ES-I3 (cell line): ENCODE results near the gene DPT.

Source experiments
- H3K36me3 ChIP-seq: 2 replicates; pipeline ENCODE4 v1.6.1; 2013; ENCODE audit warnings: mild to moderate bottlenecking, low read length, control low read depth, moderate library complexity; ENCODE audit not compliant: insufficient read depth
- H3K4me1 ChIP-seq: 2 replicates; pipeline ENCODE4 v1.6.1; 2013; ENCODE audit warnings: mild to moderate bottlenecking, control low read depth, low read length; ENCODE audit not compliant: insufficient read depth
- H3K9ac ChIP-seq: 2 replicates; pipeline ENCODE4 v1.6.1; 2013; ENCODE audit warnings: low read depth, mild to moderate bottlenecking, low read length, moderate library complexity
- H3K9me3 ChIP-seq: 2 replicates; pipeline ENCODE4 v1.6.1; 2013; ENCODE audit warnings: mild to moderate bottlenecking, low read length, moderate library complexity; ENCODE audit not compliant: control insufficient read depth, insufficient read depth

DPT gene

DNA sequence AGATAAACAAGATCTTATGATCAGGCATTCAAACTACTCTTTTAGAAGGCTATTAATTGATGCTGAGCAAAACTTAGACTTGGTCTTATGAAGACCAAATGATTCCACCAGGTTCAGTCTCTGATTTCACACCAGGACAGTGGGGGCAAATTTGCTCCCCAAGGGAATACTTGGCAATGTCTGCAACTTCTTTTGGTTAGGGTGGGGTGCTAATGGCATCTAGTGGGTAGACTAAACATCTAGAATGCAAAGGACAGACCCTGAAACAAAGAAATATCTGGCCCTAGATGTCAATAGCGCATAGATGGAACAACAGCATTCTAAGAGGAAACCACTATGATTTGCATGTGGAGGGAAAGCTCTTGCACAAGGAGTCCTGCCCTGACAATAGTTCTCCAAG is 30.6 kb downstream of the DPT start:
- Histone ChIP-seq H3K36me3 (no peaks in the 10 kb centered on the region), H3K9ac (no peak overlapping the region)

DNA sequence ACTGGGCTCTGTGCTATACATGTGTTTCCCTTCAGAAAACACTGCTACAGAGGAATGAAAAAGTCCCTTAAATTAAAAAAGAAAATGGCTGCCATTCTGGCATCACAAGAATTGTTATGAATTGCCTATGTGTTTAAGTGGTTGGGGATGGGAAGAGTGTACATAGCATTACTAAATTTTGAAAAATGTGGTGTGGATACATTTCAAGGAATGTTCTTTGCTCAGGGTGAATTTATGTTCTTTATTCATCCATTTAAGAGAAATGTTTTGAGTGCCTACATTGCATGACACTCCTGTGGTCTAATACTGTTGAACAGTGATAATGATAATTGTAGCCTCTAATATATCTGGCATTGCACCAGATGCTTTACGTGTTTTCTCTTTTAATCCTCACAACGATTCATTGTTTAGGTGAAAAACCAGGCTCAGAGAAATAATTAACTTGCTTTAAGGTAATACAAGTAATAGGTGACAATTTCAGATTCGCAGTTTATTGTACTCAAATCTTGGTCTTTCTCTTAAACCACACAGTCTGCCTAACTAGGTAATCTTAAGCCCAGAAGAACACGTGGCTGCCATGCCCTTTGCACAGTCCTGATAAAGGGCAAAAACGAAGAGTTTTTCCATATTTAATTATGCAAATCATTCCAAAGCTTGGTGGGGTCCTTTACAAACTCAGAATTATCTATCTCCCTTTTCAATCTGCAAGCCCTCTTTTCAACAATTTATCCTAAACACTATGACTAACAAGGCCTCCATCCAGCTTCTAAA is 31.5 kb downstream of the DPT start:
- H3K36me3 ChIP-seq, result no peaks in the 10 kb centered on the region

More for the DNA sequence above, 30.6 kb downstream of the DPT start:
- H3K4me1 ChIP-seq, result no peaks in the 10 kb centered on the region
- no peaks in the 10 kb centered on the region for H3K9me3 ChIP-seq

DNA sequence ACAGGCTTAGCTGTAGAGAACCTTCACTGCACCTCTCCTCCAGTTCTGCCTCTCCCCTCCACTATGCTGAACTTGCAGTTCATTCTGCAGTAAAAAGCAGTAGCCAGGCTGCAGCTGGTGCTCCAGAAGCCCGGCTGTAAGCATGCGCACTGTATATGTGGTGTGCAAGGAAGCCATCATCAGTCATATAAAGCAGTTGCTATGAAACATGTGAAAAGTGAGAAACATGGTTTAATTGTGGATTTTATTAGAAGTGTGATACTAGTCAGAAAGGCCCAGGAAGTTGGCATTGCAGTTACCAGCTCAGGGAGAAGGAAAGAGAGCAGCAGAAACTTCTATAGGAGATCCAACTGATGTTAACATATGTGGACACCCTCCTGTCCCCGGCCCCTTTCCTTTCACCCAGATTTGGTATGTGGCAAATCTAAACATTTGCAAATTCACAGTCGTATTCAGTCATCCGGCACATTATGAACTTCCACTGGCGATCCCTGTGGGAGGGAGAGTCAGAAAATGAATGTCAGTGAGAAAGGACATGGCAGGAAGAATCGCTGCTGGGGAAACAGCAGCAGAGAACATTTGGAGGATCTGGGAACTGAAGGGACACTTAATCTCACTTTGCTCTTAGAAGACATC is 32.8 kb downstream of the DPT start:
- Histone ChIP-seq H3K4me1 (no peaks in the 10 kb centered on the region), H3K36me3 (no peaks in the 10 kb centered on the region), H3K9me3 (no peaks in the 10 kb centered on the region), H3K9ac (no peak overlapping the region)

More for the DNA sequence above, 31.5 kb downstream of the DPT start:
- Histone ChIP-seq H3K9me3 (no peaks in the 10 kb centered on the region), H3K4me1 (no peaks in the 10 kb centered on the region), H3K9ac (no peak overlapping the region)

DNA sequence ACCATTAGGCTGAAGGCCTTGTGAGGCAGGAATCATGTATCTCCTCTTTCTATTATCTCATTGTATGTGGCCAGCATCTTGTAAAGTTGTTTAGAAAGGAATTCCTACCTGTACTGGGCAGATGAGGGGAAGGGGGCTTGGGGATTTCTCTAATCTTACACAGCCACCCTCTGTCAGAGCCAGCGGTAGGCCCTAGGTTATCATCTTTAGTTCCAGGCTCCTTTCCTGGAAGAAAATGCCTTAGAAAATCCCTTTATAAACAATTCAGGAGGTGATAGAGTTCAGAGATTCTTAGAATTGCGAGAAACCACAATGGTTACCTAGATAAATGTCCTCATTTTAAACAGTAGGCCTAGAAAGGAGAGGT is 35.2 kb downstream of the DPT start:
- H3K9ac ChIP-seq, result no peak overlapping the region
- H3K36me3 ChIP-seq, result no peaks in the 10 kb centered on the region
- no peaks in the 10 kb centered on the region for H3K4me1 ChIP-seq
- H3K9me3 ChIP-seq, result no peaks in the 10 kb centered on the region

DNA sequence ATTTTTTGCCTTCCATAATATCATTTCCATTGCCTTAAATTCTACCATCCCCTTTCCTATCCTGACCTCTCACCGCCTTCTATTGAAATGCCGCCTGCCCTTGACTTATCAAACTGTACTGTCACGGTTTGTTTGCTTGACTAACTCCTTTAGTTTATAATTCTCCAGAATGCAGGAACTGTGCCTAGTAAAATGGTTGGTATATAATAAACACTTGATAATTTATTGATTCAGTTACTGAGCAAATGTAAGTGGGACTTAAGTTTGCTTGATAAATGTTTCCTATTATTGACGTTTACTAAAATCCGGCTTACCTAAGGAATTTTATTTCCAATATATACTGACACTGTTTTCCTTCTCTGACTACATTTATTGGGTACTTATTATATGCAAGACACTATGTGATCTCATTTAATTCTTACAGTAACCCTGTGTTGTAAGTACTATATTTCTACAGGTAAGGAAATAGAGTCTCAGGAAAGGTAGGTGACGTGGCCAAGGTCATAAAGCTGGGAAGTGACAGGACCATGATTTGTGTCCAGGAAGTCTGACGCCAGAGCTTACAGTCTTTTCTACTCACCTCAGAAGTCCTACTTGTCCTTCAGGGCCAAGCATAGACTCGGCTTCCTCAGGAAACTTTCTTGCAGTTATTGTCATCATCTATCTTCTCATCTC is 35.7 kb downstream of the DPT start:
- H3K9ac ChIP-seq, result no peak overlapping the region
- no peaks in the 10 kb centered on the region for H3K4me1 ChIP-seq
- H3K9me3 ChIP-seq, result no peaks in the 10 kb centered on the region

DNA sequence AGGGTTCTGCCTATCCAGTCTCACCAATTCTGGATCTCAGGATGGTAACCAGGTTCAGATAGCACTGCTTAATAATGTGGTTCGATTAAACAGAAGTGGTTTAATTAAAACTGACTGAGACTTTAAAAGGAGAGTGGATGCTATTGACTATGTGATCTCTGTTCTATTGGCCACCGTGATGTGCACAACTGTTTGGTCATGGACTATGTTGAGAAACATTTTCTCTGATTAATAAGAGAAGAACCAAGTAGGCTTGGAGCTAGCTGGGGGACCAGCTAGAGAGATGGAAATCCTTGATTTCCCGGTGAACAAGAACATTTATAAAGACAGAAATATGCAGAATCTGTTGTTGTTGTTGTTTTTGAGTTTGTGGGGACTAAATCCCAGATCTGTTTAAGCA is 36.5 kb downstream of the DPT start:
- no peaks in the 10 kb centered on the region for H3K9me3 ChIP-seq
- no peak overlapping the region for H3K9ac ChIP-seq
- H3K4me1 ChIP-seq, result no peaks in the 10 kb centered on the region
- no peaks in the 10 kb centered on the region for H3K36me3 ChIP-seq

More for the DNA sequence above, 35.7 kb downstream of the DPT start:
- no peaks in the 10 kb centered on the region for H3K36me3 ChIP-seq

DNA sequence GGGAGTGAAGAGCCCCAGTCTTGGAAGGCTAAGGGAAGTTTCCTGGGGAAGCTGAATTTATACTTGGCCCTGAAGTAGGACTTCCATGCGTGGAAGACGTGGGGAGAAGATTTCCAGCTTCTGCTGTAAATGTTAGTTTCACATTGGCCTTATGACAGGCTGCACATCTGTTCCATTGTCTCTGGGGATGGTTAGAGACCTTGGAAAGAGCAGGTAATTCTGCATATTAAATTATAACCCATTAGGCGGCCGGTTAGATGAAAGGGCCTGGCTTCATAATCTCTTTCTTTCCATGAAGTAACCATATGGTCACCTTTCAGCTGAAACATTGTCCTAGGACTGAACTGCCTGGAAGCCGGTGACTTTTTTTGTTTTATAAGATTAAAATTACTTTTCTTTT is 37.5 kb downstream of the DPT start:
- Histone ChIP-seq H3K4me1 (no peaks in the 10 kb centered on the region), H3K9me3 (no peaks in the 10 kb centered on the region), H3K9ac (no peak overlapping the region), H3K36me3 (no peaks in the 10 kb centered on the region)

DNA sequence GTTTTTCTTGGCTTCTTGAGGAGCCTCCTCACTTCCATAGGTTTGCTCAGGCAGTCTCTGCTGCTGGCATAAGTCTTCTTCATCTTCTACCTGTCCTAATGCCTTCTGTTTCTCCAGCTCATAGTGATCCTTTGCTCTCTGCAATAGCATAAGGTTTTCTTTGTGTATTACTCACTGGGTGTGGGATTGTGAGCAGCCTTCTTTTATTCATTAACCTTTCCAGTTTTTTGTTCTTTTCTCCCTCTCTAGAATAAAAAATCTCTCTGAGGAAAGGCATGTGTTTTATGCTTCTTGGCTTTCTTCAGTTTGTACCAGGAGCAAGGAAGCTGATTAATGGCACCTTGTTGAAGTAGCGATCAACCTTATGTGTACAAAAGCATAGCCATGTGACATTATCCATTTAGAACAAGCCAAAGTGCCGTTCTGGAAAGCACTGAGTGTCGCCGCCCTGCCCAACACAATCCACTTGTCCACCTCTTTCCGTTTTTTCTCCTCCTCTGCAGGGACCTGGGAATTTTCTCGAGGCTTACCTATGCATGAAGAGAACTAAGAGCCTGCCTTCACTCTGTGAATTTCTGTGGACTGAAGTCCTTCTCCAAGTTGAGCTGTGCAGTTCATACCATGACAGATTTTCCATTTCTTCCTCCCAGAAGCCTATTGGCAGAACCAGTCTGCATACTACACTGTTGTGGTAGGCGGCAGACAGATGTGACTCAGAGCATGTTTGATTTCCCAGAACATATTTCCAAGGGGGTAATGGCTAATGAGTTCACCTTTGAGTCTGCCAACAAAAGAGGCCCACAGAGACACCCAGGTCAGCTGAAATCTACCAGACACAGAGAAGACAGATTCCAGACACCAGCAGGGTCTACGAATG is 39.0 kb downstream of the DPT start:
- Histone ChIP-seq H3K36me3 (no peaks in the 10 kb centered on the region), H3K4me1 (no peaks in the 10 kb centered on the region), H3K9me3 (no peaks in the 10 kb centered on the region), H3K9ac (no peak overlapping the region)

DNA sequence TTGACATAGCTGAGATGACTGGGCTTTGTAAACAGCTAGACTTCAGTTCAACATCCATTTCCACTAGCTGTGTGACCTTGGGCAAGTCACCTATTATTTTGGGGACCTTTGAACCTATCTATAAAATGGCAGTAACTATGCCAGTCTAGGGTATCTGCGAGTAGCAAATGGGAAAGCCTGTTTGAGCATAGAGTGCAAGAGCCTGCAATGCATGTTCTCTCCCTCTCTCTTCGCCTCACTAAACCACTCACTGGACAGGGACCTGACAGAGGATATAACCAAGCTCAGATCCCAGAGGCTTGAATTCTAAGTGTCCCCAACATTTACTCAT is 39.7 kb downstream of the DPT start:
- H3K36me3 ChIP-seq, result no peaks in the 10 kb centered on the region
- no peak overlapping the region for H3K9ac ChIP-seq
- H3K9me3 ChIP-seq, result no peaks in the 10 kb centered on the region
- H3K4me1 ChIP-seq, result no peaks in the 10 kb centered on the region

DNA sequence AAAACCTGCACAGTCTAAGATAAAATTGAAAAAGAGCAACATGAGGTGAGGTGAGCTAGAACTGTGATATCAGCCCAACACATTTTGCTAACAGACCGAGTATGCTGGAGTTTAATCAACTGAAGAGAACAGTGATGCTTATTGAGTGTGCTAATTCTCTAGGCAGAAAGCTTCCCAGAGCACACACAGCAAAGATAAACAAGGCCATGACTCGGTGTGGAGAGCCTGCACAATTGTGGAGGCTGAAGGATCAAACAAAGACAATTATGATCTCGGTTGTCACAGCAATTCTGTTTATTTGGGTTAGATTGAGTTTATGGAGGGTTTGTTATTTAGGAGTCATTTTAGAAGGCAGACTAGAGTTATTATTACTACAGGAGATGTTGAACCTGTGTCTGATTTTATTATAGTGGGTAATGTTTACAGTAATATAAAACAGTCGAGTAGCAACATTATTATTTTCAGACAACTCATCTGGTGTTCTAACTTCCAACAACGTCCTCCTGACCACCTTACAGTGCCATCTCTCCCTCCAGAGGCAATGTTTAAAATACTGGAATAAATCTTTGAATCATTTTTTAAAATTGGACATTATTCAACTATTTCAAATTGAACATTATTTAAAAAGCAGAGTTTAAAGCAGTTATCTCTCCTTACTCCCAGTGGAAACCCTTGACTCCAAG is 40.2 kb downstream of the DPT start:
- Histone ChIP-seq H3K9ac (no peak overlapping the region), H3K9me3 (no peaks in the 10 kb centered on the region), H3K4me1 (no peaks in the 10 kb centered on the region), H3K36me3 (no peaks in the 10 kb centered on the region)

DNA sequence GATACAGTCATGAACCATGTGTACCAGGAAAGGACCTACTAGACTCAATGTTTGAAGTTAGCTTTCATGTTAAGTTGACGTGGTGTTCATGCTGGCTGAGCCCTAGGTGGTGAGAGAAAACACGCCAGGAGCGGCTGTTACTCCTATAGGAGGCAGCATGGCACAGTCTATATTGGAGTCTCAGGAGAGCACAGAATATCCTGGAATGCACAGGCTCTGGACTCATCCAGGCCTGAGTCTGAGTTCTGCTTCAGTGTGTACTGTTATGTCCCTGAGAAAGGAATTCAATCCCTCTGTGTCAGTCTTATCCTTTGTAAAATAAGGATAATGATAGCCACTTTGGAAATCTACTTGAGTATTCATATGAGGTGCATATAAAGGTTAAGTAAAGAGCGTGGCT is 41.2 kb downstream of the DPT start:
- no peaks in the 10 kb centered on the region for H3K9me3 ChIP-seq
- no peaks in the 10 kb centered on the region for H3K4me1 ChIP-seq
- H3K9ac ChIP-seq, result no peak overlapping the region
- H3K36me3 ChIP-seq, result no peaks in the 10 kb centered on the region

DNA sequence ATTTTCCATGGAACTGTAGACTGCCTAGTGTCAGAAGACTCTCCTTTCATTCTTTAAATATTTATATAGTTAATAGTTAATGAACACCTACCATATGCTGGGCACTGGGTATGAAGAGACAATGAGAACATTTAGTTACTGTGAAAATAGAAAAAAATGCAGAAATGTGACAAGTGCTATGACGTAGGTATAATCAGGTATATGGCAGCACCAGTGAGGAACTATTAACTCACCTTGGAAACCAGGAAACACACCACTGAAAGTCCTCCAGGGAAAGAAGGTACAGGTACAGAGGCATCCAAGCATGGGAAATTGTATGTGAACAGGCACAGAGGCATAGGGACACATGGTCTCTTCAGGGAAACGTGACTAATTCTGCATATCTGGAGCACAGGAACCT is 42.3 kb downstream of the DPT start:
- Histone ChIP-seq H3K9ac (no peak overlapping the region), H3K9me3 (no peaks in the 10 kb centered on the region), H3K4me1 (no peaks in the 10 kb centered on the region), H3K36me3 (no peaks in the 10 kb centered on the region)

DNA sequence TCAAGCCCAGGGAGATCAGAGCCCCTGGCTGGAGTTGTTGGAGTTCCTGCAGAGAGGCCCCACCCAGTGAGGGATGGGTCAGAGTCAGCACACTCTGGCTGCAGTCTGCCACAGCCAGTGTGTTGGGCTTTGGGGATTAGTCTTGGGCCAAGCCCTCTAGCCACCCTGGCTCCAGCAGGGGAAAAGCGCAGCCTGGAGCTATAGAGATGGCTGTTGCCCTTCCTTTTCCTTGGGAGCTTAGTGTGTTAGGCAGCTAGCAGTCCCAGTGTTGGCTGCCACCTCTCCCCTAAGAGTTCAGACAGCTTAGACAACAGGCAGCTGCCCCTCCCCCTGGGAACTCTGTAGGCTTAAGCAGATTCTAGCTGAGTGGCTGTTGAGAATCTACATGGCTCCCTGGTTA is 45.1 kb downstream of the DPT start:
- no peaks in the 10 kb centered on the region for H3K9me3 ChIP-seq
- H3K4me1 ChIP-seq, result no peaks in the 10 kb centered on the region
- H3K9ac ChIP-seq, result no peak overlapping the region
- H3K36me3 ChIP-seq, result no peaks in the 10 kb centered on the region

DNA sequence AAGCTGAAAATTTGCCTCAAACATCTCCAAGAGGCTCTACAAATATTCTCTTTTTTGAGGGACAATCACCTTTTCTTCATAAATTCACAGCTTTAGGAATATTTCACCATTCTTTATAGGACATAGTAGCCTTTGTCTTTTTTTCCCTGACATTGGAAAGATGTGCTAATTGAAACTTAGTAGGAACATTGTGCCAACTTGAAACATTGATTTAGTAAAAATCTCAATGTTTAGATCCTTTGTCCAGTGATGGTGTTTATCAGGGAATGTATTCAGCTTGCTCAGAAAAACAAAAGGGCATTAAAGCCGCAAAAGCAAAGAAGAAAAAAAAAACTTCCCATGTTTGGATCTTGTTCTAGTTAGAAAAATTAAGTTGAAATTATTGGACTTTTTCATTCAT is 52.1 kb downstream of the DPT start:
- H3K36me3 ChIP-seq, result no peaks in the 10 kb centered on the region
- no peak overlapping the region for H3K9ac ChIP-seq
- no peaks in the 10 kb centered on the region for H3K9me3 ChIP-seq
- H3K4me1 ChIP-seq, result no peaks in the 10 kb centered on the region
